Measurements from ENCODE around the gene DNAJC9. TPM values are rescaled to one million over a fixed set of nuclear protein-coding genes. Genes with fewer than 3 reads are reported as not detected.

Gene DNAJC9
- total RNA-seq, result 10 to 100 TPM; 26.4 to 35.8 TPM
- polyA plus RNA-seq (ENCODE audit: insufficient read length in 2 of 2), result 10 to 100 TPM; 36.6 to 37.9 TPM
- long read RNA-seq, donor 1, transcript DNAJC9-201 (5 exons, 3,032 nt), result major isoform, 15 of 27 reads
- long read RNA-seq, donor 1, partial matches to known transcripts, result 12 of 27 reads
- long read RNA-seq, donor 1, other reads (novel, unspliced or antisense), result 0 of 27 reads
- long read RNA-seq, donor 2, transcript DNAJC9-201 (5 exons, 3,032 nt), result major isoform, 8 of 8 reads
- long read RNA-seq, donor 2, partial matches to known transcripts, result 0 of 8 reads
- long read RNA-seq, donor 2, other reads (novel, unspliced or antisense), result 0 of 8 reads
- long read RNA-seq, donor 3, transcript DNAJC9-201 (5 exons, 3,032 nt), result major isoform, 17 of 26 reads
- long read RNA-seq, donor 3, partial matches to known transcripts, result 9 of 26 reads
- long read RNA-seq, donor 3, other reads (novel, unspliced or antisense), result 0 of 26 reads
- long read RNA-seq, donor 4, transcript DNAJC9-201 (5 exons, 3,032 nt), result major isoform, 12 of 42 reads
- long read RNA-seq, donor 4, partial matches to known transcripts, result 24 of 42 reads
- long read RNA-seq, donor 4, other reads (novel, unspliced or antisense), result 6 of 42 reads

DNA sequence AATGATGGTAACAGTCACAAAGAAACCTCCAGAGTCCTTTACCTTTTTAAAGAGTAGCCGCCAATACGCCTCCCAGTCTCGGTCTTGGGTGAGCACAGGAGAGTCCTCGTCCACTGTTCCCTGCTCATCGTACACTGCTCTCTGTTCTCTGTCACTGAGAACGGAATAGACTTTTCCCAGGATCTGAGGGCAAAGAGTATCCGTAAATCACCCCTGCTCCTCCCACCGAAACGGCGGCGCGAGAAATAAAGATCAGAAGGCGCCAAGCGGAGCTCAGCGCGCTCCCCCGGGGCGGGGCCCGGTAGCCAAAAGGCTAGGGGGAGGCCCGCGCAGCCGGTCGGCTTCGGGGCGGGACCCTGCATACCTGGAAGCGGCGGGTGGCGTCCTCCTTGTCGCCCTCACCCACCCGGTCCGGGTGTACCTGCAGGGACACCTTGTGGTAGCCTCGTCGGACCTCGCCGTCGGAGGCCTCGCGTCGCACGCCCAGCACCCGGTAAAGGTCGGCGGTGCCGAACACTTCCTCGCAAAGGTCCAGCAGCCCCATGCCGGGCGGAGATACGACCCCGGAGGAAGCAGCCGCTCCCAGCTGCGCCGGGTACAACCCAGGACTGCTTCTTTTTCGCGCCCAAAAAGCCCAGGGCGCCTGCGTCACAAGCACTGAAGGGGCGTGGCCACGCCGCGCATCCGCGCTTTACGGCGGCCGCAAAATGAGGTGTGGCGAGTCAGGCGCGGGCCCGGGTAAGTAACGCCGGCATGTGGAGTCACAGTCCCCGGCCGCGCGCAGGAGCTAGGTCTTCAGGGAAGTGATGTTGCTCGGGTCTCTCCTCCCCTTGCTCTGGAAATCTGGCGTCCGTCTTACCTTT is at the start of gene DNAJC9:
TSS of gene DNAJC9 (minus strand) at position 610 of the 863 bp plus-strand sequence. CDS start at position 544, 66 bp downstream.
- peak within 1 kb of the TSS; percentile 78 for H3K27ac ChIP-seq (ENCODE audit: low read depth, low read length)
- H3K4me1 ChIP-seq (ENCODE audit: control insufficient read depth, insufficient read depth, low read length), result peaks cover 11% of the 10 kb centered on the region
- under 1% methylated on average over 78 of the region's 78 CpGs for WGBS (ENCODE audit: insufficient coverage)
- peaks cover 23% of the 10 kb centered on the region for H3K36me3 ChIP-seq (ENCODE audit: control insufficient read depth, insufficient read depth, low read length)
- H3K4me3 ChIP-seq (ENCODE audit: low read depth, low read length), result peak within 1 kb of the TSS; percentile 89
- no peaks in the 10 kb centered on the region for H3K9me3 ChIP-seq (ENCODE audit: control insufficient read depth, insufficient read depth, low read length)
- H3K27me3 ChIP-seq (ENCODE audit: control insufficient read depth, insufficient read depth, low read length), result no peaks in the 10 kb centered on the region
- DNase-seq (ENCODE audit: low read depth in 4 of 6, low spot score in 6 of 6), result peak; percentile 87 to 98 (median 92)

DNA sequence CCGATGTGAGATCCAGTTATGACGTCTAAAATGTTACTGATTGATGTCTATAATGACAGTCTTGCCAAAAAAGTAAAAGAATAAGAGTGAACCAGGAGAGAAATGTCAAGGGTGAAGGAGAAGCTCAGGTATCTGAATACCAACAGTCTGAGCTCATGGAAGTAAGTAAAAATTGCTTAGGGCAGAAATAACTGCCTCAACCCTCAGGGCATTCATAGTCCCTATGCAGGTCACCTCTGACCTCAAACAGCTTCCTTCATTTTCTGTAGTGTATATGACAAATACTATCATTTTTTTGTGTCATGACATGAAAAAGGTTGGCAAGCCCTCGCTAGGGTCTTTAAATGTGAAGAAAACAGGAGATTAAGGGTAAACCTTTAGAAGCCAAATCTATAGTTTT is 46.4 kb upstream of the DNAJC9 start:
- 76% methylated on average over 2 of the region's 3 CpGs for WGBS (ENCODE audit: insufficient coverage)
- H3K9me3 ChIP-seq (ENCODE audit: control insufficient read depth, insufficient read depth, low read length), result no peaks in the 10 kb centered on the region
- no peaks in the 10 kb centered on the region for H3K4me1 ChIP-seq (ENCODE audit: control insufficient read depth, insufficient read depth, low read length)
- no peak for DNase-seq (ENCODE audit: low read depth in 4 of 6, low spot score in 6 of 6)
- H3K36me3 ChIP-seq (ENCODE audit: control insufficient read depth, insufficient read depth, low read length), result no peaks in the 10 kb centered on the region
- H3K27ac ChIP-seq (ENCODE audit: low read depth, low read length), result no peak overlapping the region
- H3K4me3 ChIP-seq (ENCODE audit: low read depth, low read length), result no peak overlapping the region
- H3K27me3 ChIP-seq (ENCODE audit: control insufficient read depth, insufficient read depth, low read length), result no peaks in the 10 kb centered on the region

- no peak overlapping the region for H3K4me3 ChIP-seq (ENCODE audit: low read depth, low read length)
- H3K4me1 ChIP-seq (ENCODE audit: control insufficient read depth, insufficient read depth, low read length), result no peaks in the 10 kb centered on the region
- H3K9me3 ChIP-seq (ENCODE audit: control insufficient read depth, insufficient read depth, low read length), result no peaks in the 10 kb centered on the region
- no peak for DNase-seq (ENCODE audit: low read depth in 4 of 6, low spot score in 6 of 6)
- WGBS (ENCODE audit: insufficient coverage), result no CpG with 5 or more reads among the region's 1 CpG
- H3K36me3 ChIP-seq (ENCODE audit: control insufficient read depth, insufficient read depth, low read length), result no peaks in the 10 kb centered on the region
- H3K27ac ChIP-seq (ENCODE audit: low read depth, low read length), result no peak overlapping the region
- no peaks in the 10 kb centered on the region for H3K27me3 ChIP-seq (ENCODE audit: control insufficient read depth, insufficient read depth, low read length)
Measured at GRCh38 chr10:73289958-73290357, 42.9 kb upstream of the DNAJC9 start.

DNA sequence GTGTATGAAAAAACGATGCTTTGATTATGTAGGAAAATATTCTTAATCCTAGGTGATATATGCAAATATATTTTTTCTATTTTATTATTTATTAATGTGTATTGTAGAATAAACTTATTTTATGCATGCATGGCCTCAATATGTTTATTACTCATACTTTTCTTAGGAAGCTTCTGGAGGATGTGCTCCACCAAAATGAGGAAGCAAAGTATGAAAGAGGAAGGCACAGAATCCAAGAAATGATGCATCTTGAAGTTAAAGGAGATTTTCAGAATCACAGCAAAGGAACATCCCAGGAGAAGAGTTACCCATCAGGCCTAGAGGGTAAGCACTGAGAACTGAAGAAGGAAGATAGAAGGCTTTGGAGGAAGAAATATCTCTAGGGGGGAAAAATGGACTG is 40.4 kb upstream of the DNAJC9 start:
- Histone ChIP-seq H3K27me3 (ENCODE audit: control insufficient read depth, insufficient read depth, low read length) (no peaks in the 10 kb centered on the region), H3K4me3 (ENCODE audit: low read depth, low read length) (no peak overlapping the region), H3K27ac (ENCODE audit: low read depth, low read length) (no peak overlapping the region), H3K4me1 (ENCODE audit: control insufficient read depth, insufficient read depth, low read length) (no peaks in the 10 kb centered on the region), H3K36me3 (ENCODE audit: control insufficient read depth, insufficient read depth, low read length) (no peaks in the 10 kb centered on the region), H3K9me3 (ENCODE audit: control insufficient read depth, insufficient read depth, low read length) (no peaks in the 10 kb centered on the region)
- WGBS (ENCODE audit: insufficient coverage), result no CpG with 5 or more reads among the region's 1 CpG
- DNase-seq (ENCODE audit: low read depth in 4 of 6, low spot score in 6 of 6), result no peak

GRCh38 chr10:73281097-73281496 is 34.0 kb upstream of the DNAJC9 start:
- Histone ChIP-seq H3K9me3 (ENCODE audit: control insufficient read depth, insufficient read depth, low read length) (no peaks in the 10 kb centered on the region), H3K27me3 (ENCODE audit: control insufficient read depth, insufficient read depth, low read length) (no peaks in the 10 kb centered on the region), H3K4me3 (ENCODE audit: low read depth, low read length) (no peak overlapping the region), H3K27ac (ENCODE audit: low read depth, low read length) (no peak overlapping the region), H3K36me3 (ENCODE audit: control insufficient read depth, insufficient read depth, low read length) (no peaks in the 10 kb centered on the region), H3K4me1 (ENCODE audit: control insufficient read depth, insufficient read depth, low read length) (no peaks in the 10 kb centered on the region)
- no peak for DNase-seq (ENCODE audit: low read depth in 4 of 6, low spot score in 6 of 6)
- no CpG with 5 or more reads among the region's 3 CpGs for WGBS (ENCODE audit: insufficient coverage)

DNA sequence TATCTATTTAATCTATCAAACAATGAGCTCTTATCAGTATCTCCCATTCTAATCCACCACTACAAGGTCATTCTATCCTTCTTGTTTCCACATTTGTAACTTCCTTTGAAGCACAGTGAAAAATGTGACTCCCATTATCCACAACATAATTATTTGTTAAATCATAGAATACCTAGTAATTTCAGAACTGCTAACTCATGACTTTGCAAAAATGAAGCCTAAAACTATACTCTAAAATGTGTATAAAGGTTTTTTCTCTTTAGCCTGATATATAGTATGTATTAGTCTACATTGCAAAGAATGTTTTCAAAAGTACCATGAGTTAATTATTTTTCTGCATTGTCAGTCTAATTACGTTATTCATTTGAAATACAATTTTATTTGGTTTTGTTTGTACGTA is 17.4 kb upstream of the DNAJC9 start:
- H3K27ac ChIP-seq (ENCODE audit: low read depth, low read length), result no peak overlapping the region
- no peaks in the 10 kb centered on the region for H3K9me3 ChIP-seq (ENCODE audit: control insufficient read depth, insufficient read depth, low read length)
- H3K4me3 ChIP-seq (ENCODE audit: low read depth, low read length), result no peak overlapping the region
- no peaks in the 10 kb centered on the region for H3K36me3 ChIP-seq (ENCODE audit: control insufficient read depth, insufficient read depth, low read length)
- no CpG with 5 or more reads among the region's 2 CpGs for WGBS (ENCODE audit: insufficient coverage)
- DNase-seq (ENCODE audit: low read depth in 4 of 6, low spot score in 6 of 6), result no peak
- no peaks in the 10 kb centered on the region for H3K27me3 ChIP-seq (ENCODE audit: control insufficient read depth, insufficient read depth, low read length)
- no peaks in the 10 kb centered on the region for H3K4me1 ChIP-seq (ENCODE audit: control insufficient read depth, insufficient read depth, low read length)

- WGBS (ENCODE audit: insufficient coverage), result no CpG with 5 or more reads among the region's 1 CpG
- peak in 3 of 6 donors; percentile 7 to 64 (median 18) for DNase-seq (ENCODE audit: low read depth in 4 of 6, low spot score in 6 of 6)
- H3K36me3 ChIP-seq (ENCODE audit: control insufficient read depth, insufficient read depth, low read length), result no peaks in the 10 kb centered on the region
Measured at GRCh38 chr10:73263693-73264347, 16.8 kb upstream of the DNAJC9 start.

DNA sequence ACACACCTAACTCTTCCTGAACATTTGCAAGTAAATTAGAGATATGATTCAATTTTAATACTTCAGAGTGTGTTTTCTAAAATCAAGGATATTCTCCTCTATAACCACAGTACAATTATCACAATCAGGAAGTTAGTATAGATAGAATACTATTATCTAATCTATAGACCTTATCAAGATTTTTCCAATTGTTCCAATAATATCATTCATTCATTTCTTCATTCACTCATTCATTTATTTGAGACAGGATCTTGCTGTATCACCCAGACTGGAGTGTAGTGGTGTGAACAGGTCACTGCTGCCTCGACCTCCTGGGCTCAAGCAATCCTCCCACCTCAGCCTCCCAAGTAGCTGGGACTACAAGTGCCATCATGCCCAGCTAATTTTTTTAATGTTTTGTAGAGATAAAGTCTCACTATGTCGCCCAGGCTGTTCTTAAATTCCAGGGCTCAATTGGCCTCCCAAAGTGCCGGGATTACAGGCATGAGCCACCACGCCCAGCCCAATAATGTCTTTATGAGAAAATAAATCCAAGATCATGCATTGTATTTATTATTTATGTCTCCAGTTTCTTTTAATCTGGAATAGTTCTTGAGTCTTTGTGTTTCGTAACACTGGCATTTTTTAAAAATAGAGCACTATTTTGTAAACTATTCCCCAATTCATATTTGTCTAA is 16.0 kb upstream of the DNAJC9 start:
- H3K27ac ChIP-seq (ENCODE audit: low read depth, low read length), result no peak overlapping the region
- H3K9me3 ChIP-seq (ENCODE audit: control insufficient read depth, insufficient read depth, low read length), result no peaks in the 10 kb centered on the region
- H3K4me3 ChIP-seq (ENCODE audit: low read depth, low read length), result no peak overlapping the region
- WGBS (ENCODE audit: insufficient coverage), result no CpG with 5 or more reads among the region's 5 CpGs
- H3K27me3 ChIP-seq (ENCODE audit: control insufficient read depth, insufficient read depth, low read length), result no peaks in the 10 kb centered on the region
- no peaks in the 10 kb centered on the region for H3K4me1 ChIP-seq (ENCODE audit: control insufficient read depth, insufficient read depth, low read length)
- DNase-seq (ENCODE audit: low read depth in 4 of 6, low spot score in 6 of 6), result no peak
- H3K36me3 ChIP-seq (ENCODE audit: control insufficient read depth, insufficient read depth, low read length), result no peaks in the 10 kb centered on the region

More at GRCh38 chr10:73263693-73264347, 16.8 kb upstream of the DNAJC9 start:
- no peak overlapping the region for H3K27ac ChIP-seq (ENCODE audit: low read depth, low read length)
- no peaks in the 10 kb centered on the region for H3K4me1 ChIP-seq (ENCODE audit: control insufficient read depth, insufficient read depth, low read length)
- no peaks in the 10 kb centered on the region for H3K27me3 ChIP-seq (ENCODE audit: control insufficient read depth, insufficient read depth, low read length)
- H3K4me3 ChIP-seq (ENCODE audit: low read depth, low read length), result no peak overlapping the region
- H3K9me3 ChIP-seq (ENCODE audit: control insufficient read depth, insufficient read depth, low read length), result no peaks in the 10 kb centered on the region
